A549 (cell line): ENCODE results near the gene PLPPR1. TPM values are rescaled to one million over a fixed set of nuclear protein-coding genes. Genes with fewer than 3 reads are reported as not detected.
"Not testable (repeated sequence)": the region's sequence is repeated elsewhere in the genome, so short reads cannot be mapped to it uniquely, and the experiment has no call there.

Experiments
- ATAC-seq, 2 experiments: fragments of 200-7000 bp in 1 of 2; fragments of >200 bp in 1 of 2; cut with Nextera tagmentation in 1 of 2; cut with Tn5 transposase in 1 of 2; 3 replicates each; pipeline versions ENCODE4 v1.8.0 to v1.9.1; 2018 to 2020; ENCODE audit warnings: mild to moderate bottlenecking in 1 of 2, moderate library complexity in 1 of 2
- CTCF ChIA-PET: fragments of 300-600 bp; sonication (Branson Sonifier 250); formaldehyde crosslinking; extraction: SDS; loops from one replicate; lab custom pipeline; 2021; ENCODE audit warnings: antibody characterized with exemption, inconsistent platforms; lab: Yijun Ruan, JAX
- POLR2A ChIA-PET: fragments of 350-600 bp; formaldehyde crosslinking; extraction: SDS; loops from one replicate; lab custom pipeline; 2021; ENCODE audit warnings: antibody characterized with exemption, inconsistent platforms; lab: Yijun Ruan, JAX
- DNase-seq, 2 experiments: peaks; one replicate each; pipeline versions ENCODE4 v3.0.0 to v3.0.0-alpha.2; 2011 to 2016; ENCODE audit warnings: low read depth in 1 of 2, low spot score in 1 of 2
- FAIRE-seq: peaks from 2 replicates; lab custom pipeline; 2011; peaks lifted over from hg19 to GRCh38; lab: Jason Lieb, UNC
- H3K27ac ChIP-seq, 2 experiments: fragments of >200 bp; sonication (Bioruptor Twin); formaldehyde crosslinking; 3 replicates each; pipeline ENCODE4 v1.5.1; 2016 to 2017
- H3K4me1 ChIP-seq: fragments of >200 bp; sonication (Bioruptor Twin); formaldehyde crosslinking; 3 replicates; pipeline ENCODE4 v1.6.1; 2016
- H3K4me2 ChIP-seq: fragments of >200 bp; sonication (Bioruptor Twin); formaldehyde crosslinking; 3 replicates; pipeline ENCODE4 v1.6.1; 2016
- H3K4me3 ChIP-seq: fragments of >200 bp; sonication (Bioruptor Twin); formaldehyde crosslinking; 3 replicates; pipeline ENCODE4 v1.5.1; 2016
- H3K9me3 ChIP-seq: fragments of >200 bp; sonication (Bioruptor Twin); formaldehyde crosslinking; 3 replicates; pipeline ENCODE4 v1.6.1; 2016
- CBX2 ChIP-seq: fragments of 200-600 bp; sonication (generic); IDR thresholded peaks from 2 replicates; pipeline ENCODE4 v1.6.1; 2016; ENCODE audit warnings: low read depth, mild to moderate bottlenecking, borderline replicate concordance
- CEBPB ChIP-seq, 2 experiments: fragments of >200 bp in 1 of 2; sonication (Bioruptor Twin) in 1 of 2; formaldehyde crosslinking in 1 of 2; IDR thresholded peaks; 2 replicates each; pipeline ENCODE4 v1.6.1; 2012 to 2016
- EHF ChIP-seq: fragments of 250-450 bp; sonication (Bioruptor Pico); IDR thresholded peaks from 2 replicates; pipeline ENCODE4 v1.5.0; 2020; ENCODE audit warnings: mild to moderate bottlenecking
- EP300 ChIP-seq, 2 experiments: fragments of >200 bp; sonication (Bioruptor Twin); formaldehyde crosslinking; IDR thresholded peaks; 2 replicates in 1 of 2; 3 replicates in 1 of 2; pipeline ENCODE4 v1.6.1; 2016 to 2017
- FOSB ChIP-seq: fragments of 250-450 bp; sonication (Bioruptor Pico); IDR thresholded peaks from 2 replicates; pipeline ENCODE4 v1.5.0; 2020; ENCODE audit warnings: mild to moderate bottlenecking, moderate library complexity
- FOSL2 ChIP-seq, 2 experiments: fragments of 450-650 bp in 1 of 2; fragments of >200 bp in 1 of 2; sonication (Bioruptor Twin) in 1 of 2; formaldehyde crosslinking; IDR thresholded peaks; 2 replicates each; pipeline versions ENCODE4 v1.5.0 to v1.6.1; 2016 to 2020; ENCODE audit warnings: mild to moderate bottlenecking in 1 of 2, moderate library complexity in 1 of 2
- FOXS1 ChIP-seq: fragments of 250-450 bp; sonication (Bioruptor Pico); IDR thresholded peaks from 2 replicates; pipeline ENCODE4 v1.5.0; 2020; ENCODE audit warnings: mild to moderate bottlenecking, moderate library complexity
- GATA3 ChIP-seq: IDR thresholded peaks from 2 replicates; pipeline ENCODE4 v1.6.1; 2012; ENCODE audit warnings: borderline replicate concordance
- HEYL ChIP-seq: fragments of 250-450 bp; sonication (Bioruptor Pico); IDR thresholded peaks from 2 replicates; pipeline ENCODE4 v1.8.0; 2021; ENCODE audit warnings: mild to moderate bottlenecking, moderate library complexity
- HOXA7 ChIP-seq: fragments of 250-450 bp; sonication (Bioruptor Pico); IDR thresholded peaks from 2 replicates; pipeline ENCODE4 v1.5.0; 2020; ENCODE audit warnings: mild to moderate bottlenecking, moderate library complexity
- HOXB5 ChIP-seq: fragments of 250-450 bp; sonication (Bioruptor Pico); IDR thresholded peaks from 2 replicates; pipeline ENCODE4 v1.5.0; 2020; ENCODE audit warnings: mild to moderate bottlenecking, moderate library complexity
- JUN ChIP-seq, 2 experiments: fragments of >200 bp; sonication (Bioruptor Twin); formaldehyde crosslinking; IDR thresholded peaks; 2 replicates in 1 of 2; 3 replicates in 1 of 2; pipeline ENCODE4 v1.6.1; 2016 to 2017
- JUNB ChIP-seq: fragments of >200 bp; sonication (Bioruptor Twin); formaldehyde crosslinking; IDR thresholded peaks from 2 replicates; pipeline ENCODE4 v1.6.1; 2016
- MAFK ChIP-seq: fragments of 450-650 bp; IDR thresholded peaks from 2 replicates; pipeline ENCODE4 v1.6.1; 2014; ENCODE audit not compliant: partially characterized antibody
- MAZ ChIP-seq: fragments of 150-350 bp; IDR thresholded peaks from 2 replicates; pipeline ENCODE4 v1.6.1; 2014; ENCODE audit warnings: antibody characterized with exemption, low read depth, low read length, borderline replicate concordance
- MYC ChIP-seq: IDR thresholded peaks from 2 replicates; pipeline ENCODE4 v1.6.1; 2012; ENCODE audit warnings: mild to moderate bottlenecking, inconsistent platforms, low read length, improper control_type of control experiment, borderline replicate concordance
- PHF8 ChIP-seq: fragments of 200-600 bp; sonication (generic); IDR thresholded peaks from 2 replicates; pipeline ENCODE4 v1.6.1; 2016; ENCODE audit warnings: low read depth, mild to moderate bottlenecking, antibody characterized with exemption, moderate library complexity, borderline replicate concordance
- POLR2A ChIP-seq: IDR thresholded peaks from 2 replicates; pipeline ENCODE4 v1.6.1; 2012; ENCODE audit warnings: mild to moderate bottlenecking, low read length
- POLR2AphosphoS2 ChIP-seq: conservative IDR thresholded peaks from 2 replicates; pipeline ENCODE4 v1.6.1; 2012; ENCODE audit warnings: low read length, improper control_type of control experiment, inconsistent platforms
- RAD21 ChIP-seq, 2 experiments: fragments of >200 bp in 1 of 2; sonication (Bioruptor Twin) in 1 of 2; formaldehyde crosslinking in 1 of 2; IDR thresholded peaks in 1 of 2; conservative IDR thresholded peaks in 1 of 2; 2 replicates in 1 of 2; 3 replicates in 1 of 2; pipeline ENCODE4 v1.6.1; 2012 to 2018; ENCODE audit warnings: inconsistent platforms in 1 of 2
- RCOR1 ChIP-seq: fragments of 150-350 bp; IDR thresholded peaks from 2 replicates; pipeline ENCODE4 v1.6.1; 2014; ENCODE audit warnings: antibody characterized with exemption, low read length, low read depth
- RFX5 ChIP-seq: fragments of 450-650 bp; IDR thresholded peaks from 2 replicates; pipeline ENCODE4 v1.7.1; 2014; ENCODE audit warnings: antibody characterized with exemption, mild to moderate bottlenecking, moderate library complexity
- SMC3 ChIP-seq: fragments of >200 bp; sonication (Bioruptor Twin); formaldehyde crosslinking; IDR thresholded peaks from 3 replicates; pipeline ENCODE4 v1.6.1; 2018; ENCODE audit warnings: inconsistent platforms
- SREBF2 ChIP-seq: fragments of 450-650 bp; IDR thresholded peaks from 2 replicates; pipeline ENCODE4 v1.6.1; 2014; ENCODE audit warnings: mild to moderate bottlenecking, moderate library complexity
- TFCP2L1 ChIP-seq: fragments of 250-450 bp; sonication (Bioruptor Pico); IDR thresholded peaks from 2 replicates; pipeline ENCODE4 v1.5.0; 2021; ENCODE audit warnings: mild to moderate bottlenecking
- TP53 ChIP-seq: fragments of 250-450 bp; sonication (Bioruptor Pico); IDR thresholded peaks from 2 replicates; pipeline ENCODE4 v1.5.0; 2021; ENCODE audit warnings: mild to moderate bottlenecking, moderate library complexity
- ZNF302 ChIP-seq: fragments of 250-450 bp; sonication (Bioruptor Pico); IDR thresholded peaks from 2 replicates; pipeline ENCODE4 v1.9.0; 2021; ENCODE audit warnings: inconsistent platforms, mild to moderate bottlenecking, moderate library complexity
- ZSCAN20 ChIP-seq: fragments of 250-450 bp; sonication (Bioruptor Pico); IDR thresholded peaks from 2 replicates; pipeline ENCODE4 v1.8.0; 2022; ENCODE audit warnings: mild to moderate bottlenecking, moderate library complexity
- WGBS: methylation state at CpG from one replicate; pipeline ENCODE4 v1.1.6; 2017; ENCODE audit errors: missing lambda C conversion rate; 5-methylcytosine and 5-hydroxymethylcytosine counted together
- polyA plus RNA-seq, 4 experiments: library from polyadenylated mRNA; depleted of rRNA in 3 of 4; stranded (reverse); fragments of >200 nt; fragmentation: RNase III in 1 of 4; extraction: RNeasy Plus Mini Kit Qiagen cat#74134 plus additional on column Dnase treatment in 1 of 4; gene quantifications; 2 replicates in 3 of 4; 3 replicates in 1 of 4; pipeline ENCODE4 v1.2.3, GENCODE V29; 2011 to 2017
- TF ChIP-seq, protein P1 (sequence below): fragments of 450-650 bp; IDR thresholded peaks from 2 replicates; pipeline ENCODE4 v1.6.1; 2014; ENCODE audit warnings: antibody characterized with exemption
- TF ChIP-seq, protein P2 (sequence below): fragments of 250-450 bp; sonication (Bioruptor Pico); IDR thresholded peaks from 2 replicates; pipeline ENCODE4 v1.5.0; 2020; ENCODE audit warnings: low read depth, mild to moderate bottlenecking, moderate library complexity
- TF ChIP-seq, protein P3 (sequence below): fragments of 250-450 bp; sonication (Bioruptor Pico); IDR thresholded peaks from 2 replicates; pipeline ENCODE4 v1.5.0; 2021; ENCODE audit warnings: mild to moderate bottlenecking, moderate library complexity, borderline replicate concordance
- TF ChIP-seq, protein P4 (sequence below): IDR thresholded peaks from 2 replicates; pipeline ENCODE4 v1.6.1; 2012
- TF ChIP-seq, protein P5 (sequence below): IDR thresholded peaks from 2 replicates; pipeline ENCODE4 v1.6.1; 2012; ENCODE audit warnings: low read depth, borderline replicate concordance

PLPPR1 gene
- polyA plus RNA-seq, 2 of the 4 experiments (the other 2 are of a cell fraction), result 0.06 to 1.2 TPM

DNA sequence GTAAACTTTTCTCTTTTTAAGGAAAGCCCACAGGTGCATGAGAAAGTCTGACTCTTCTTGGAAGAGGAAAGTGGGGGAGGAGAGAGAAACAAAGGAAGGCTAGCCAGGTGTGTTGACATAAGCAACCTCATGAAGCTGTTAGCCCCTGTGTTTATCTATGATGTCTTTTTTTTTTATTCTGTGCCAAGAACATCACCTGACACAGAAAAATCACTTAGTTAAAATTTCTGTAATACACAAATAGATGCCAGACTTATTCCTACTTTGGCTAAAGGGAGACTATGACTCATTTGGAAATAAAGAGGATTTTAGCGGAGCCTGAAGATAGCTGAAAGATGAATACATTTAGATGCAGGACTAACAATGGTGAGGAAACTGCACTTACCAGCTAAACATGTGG lies 298.0 kb downstream of the PLPPR1 start (continued):
- TF ChIP-seq, protein P1, sequence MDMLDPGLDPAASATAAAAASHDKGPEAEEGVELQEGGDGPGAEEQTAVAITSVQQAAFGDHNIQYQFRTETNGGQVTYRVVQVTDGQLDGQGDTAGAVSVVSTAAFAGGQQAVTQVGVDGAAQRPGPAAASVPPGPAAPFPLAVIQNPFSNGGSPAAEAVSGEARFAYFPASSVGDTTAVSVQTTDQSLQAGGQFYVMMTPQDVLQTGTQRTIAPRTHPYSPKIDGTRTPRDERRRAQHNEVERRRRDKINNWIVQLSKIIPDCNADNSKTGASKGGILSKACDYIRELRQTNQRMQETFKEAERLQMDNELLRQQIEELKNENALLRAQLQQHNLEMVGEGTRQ, result no peak
- TF ChIP-seq MYC, result no peak
- no peak for TF ChIP-seq ZSCAN20
- peak; percentile 71 to 89; a peak in 3 of 5 replicates for TF ChIP-seq JUN (IDR thresholded peaks at IDR 0.05)
- no peak for TF ChIP-seq TP53 (CRISPR knock-in tag)
- no peak for TF ChIP-seq FOSB (CRISPR knock-in tag)
- no peak for TF ChIP-seq PHF8
- TF ChIP-seq RAD21 (conservative IDR thresholded peaks at IDR 0.05 in 1 of 2, IDR thresholded peaks at IDR 0.05 in 1 of 2), result peak in 1 of 2 experiments; percentile 49; a peak in 2 of 5 replicates
- no peak for TF ChIP-seq POLR2AphosphoS2
- TF ChIP-seq FOSL2 (IDR thresholded peaks at IDR 0.05), result peak; percentile 76
- TF ChIP-seq FOSL2 (CRISPR knock-in tag; IDR thresholded peaks at IDR 0.05), result peak; percentile 68
- peak in 1 of 2 experiments; percentile 51; a peak in 2 of 4 replicates for TF ChIP-seq CEBPB (IDR thresholded peaks at IDR 0.05)
- TF ChIP-seq RCOR1, result no peak
- TF ChIP-seq TFCP2L1 (CRISPR knock-in tag), result no peak
- TF ChIP-seq FOXS1 (CRISPR knock-in tag), result no peak
- no peak for TF ChIP-seq ZNF302
- TF ChIP-seq SREBF2, result no peak
- TF ChIP-seq, protein P2, sequence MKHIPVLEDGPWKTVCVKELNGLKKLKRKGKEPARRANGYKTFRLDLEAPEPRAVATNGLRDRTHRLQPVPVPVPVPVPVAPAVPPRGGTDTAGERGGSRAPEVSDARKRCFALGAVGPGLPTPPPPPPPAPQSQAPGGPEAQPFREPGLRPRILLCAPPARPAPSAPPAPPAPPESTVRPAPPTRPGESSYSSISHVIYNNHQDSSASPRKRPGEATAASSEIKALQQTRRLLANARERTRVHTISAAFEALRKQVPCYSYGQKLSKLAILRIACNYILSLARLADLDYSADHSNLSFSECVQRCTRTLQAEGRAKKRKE (CRISPR knock-in tag), result no peak
- 0 out of 2 replicates have a peak, but pooled peaks have one; percentile 7 for TF ChIP-seq EHF (CRISPR knock-in tag)
- no peak for TF ChIP-seq CBX2

DNA sequence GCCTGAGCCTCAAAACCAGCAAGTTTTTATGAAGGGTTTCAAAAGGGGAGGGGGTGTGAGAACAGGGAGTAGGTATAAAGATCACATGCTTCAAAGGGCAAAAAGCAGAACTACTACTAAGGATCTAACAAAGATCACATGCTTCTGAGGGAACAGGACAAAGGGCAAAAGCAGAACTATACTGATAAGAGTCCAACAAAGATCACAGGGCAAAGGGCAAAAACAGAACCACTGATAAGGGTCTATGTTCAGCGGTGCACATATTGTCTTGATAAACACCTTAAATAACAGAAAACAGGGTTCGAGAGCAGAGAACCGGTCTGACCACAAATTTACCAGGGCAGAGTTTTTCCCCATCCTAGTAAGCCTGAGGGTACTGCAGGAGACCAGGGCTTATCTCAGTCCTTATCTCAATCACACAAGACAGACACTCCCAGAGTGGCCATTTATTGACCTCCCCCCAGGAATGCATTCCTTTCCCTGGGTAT lies 298.9 kb downstream of the PLPPR1 start:
- H3K4me3 ChIP-seq, ATAC-seq, FAIRE-seq, H3K9me3 ChIP-seq: not testable (repeated sequence)
- peak in 1 of 2 experiments; percentile 36 for DNase-seq
- POLR2A ChIA-PET, result interaction anchor here (1.5 kb wide), 1 partner anchor 71 kb away, joined by 7 read pairs; the partner anchor contains the start of genes MRPL50 and ZNF189
- CTCF ChIA-PET, result interaction anchor here (7.4 kb wide), 1 partner anchor 16 kb away, joined by 39 read pairs; no protein-coding TSS in a partner anchor
- peak overlapping the region; percentile 92 for H3K27ac ChIP-seq
- peaks cover 51% of the 10 kb centered on the region for H3K4me1 ChIP-seq
- WGBS, result 30% methylated on average over 3 of the region's 3 CpGs
- TF ChIP-seq JUN (IDR thresholded peaks at IDR 0.05) (peak in 1 of 2 experiments; percentile 17; a peak in 1 of 5 replicates), EP300 (IDR thresholded peaks at IDR 0.05) (peak in 1 of 2 experiments; percentile 40; a peak in 1 of 5 replicates), GATA3 (0 out of 2 replicates have a peak, but pooled peaks have one; percentile 43)
- H3K4me2 ChIP-seq, result peak overlapping the region; percentile 59

DNA sequence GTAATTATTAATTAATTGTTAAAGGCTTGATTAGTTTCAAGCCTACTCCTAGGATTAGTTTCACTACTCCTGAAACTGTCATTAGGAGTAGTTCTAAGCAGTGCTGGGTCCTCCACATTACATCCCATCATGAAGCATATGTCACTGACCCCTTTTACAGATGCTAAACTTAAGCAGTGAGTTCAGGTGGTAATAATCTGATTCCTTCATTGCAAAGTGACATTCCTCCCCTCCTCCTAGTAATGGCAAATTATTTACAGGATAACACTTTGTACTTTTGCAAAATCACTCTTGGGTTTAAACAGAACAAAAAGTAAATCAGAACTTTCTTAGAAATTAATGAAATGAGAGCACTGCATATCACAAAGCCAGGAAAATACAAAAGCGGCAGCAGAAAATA lies 303.8 kb downstream of the PLPPR1 start:
- Histone ChIP-seq H3K4me3 (no peak overlapping the region), H3K9me3 (no peaks in the 10 kb centered on the region), H3K27ac (peak overlapping the region; percentile 9 to 23; a peak in 2 of 6 replicates), H3K4me2 (no peak overlapping the region), H3K4me1 (peaks cover 12% of the 10 kb centered on the region)
- CTCF ChIA-PET, result interaction anchor here (1.1 kb wide), 1 partner anchor 22 kb away, joined by 4 read pairs; no protein-coding TSS in a partner anchor
- no peak for FAIRE-seq
- no peak for ATAC-seq
- WGBS, result 95% methylated on average over 1 of the region's 1 CpG
- DNase-seq, result no peak
- POLR2A ChIA-PET, result interaction anchor here (1.1 kb wide), 1 partner anchor 66 kb away, joined by 3 read pairs; the partner anchor contains the start of genes MRPL50 and ZNF189
- TF ChIP-seq ZSCAN20 (no peak), JUNB (no peak), RFX5 (no peak), SMC3 (no peak), CBX2 (no peak), HOXA7 (CRISPR knock-in tag) (no peak), SREBF2 (no peak), HOXB5 (CRISPR knock-in tag) (no peak), MAFK (no peak), FOXS1 (CRISPR knock-in tag) (no peak), POLR2A (no peak), HEYL (no peak), MYC (no peak), MAZ (no peak)
- TF ChIP-seq, protein P3, sequence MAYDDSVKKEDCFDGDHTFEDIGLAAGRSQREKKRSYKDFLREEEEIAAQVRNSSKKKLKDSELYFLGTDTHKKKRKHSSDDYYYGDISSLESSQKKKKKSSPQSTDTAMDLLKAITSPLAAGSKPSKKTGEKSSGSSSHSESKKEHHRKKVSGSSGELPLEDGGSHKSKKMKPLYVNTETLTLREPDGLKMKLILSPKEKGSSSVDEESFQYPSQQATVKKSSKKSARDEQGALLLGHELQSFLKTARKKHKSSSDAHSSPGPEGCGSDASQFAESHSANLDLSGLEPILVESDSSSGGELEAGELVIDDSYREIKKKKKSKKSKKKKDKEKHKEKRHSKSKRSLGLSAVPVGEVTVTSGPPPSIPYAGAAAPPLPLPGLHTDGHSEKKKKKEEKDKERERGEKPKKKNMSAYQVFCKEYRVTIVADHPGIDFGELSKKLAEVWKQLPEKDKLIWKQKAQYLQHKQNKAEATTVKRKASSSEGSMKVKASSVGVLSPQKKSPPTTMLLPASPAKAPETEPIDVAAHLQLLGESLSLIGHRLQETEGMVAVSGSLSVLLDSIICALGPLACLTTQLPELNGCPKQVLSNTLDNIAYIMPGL (CRISPR knock-in tag), result no peak
- TF ChIP-seq, protein P4, sequence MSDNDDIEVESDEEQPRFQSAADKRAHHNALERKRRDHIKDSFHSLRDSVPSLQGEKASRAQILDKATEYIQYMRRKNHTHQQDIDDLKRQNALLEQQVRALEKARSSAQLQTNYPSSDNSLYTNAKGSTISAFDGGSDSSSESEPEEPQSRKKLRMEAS, result no peak
- TF ChIP-seq, protein P5, sequence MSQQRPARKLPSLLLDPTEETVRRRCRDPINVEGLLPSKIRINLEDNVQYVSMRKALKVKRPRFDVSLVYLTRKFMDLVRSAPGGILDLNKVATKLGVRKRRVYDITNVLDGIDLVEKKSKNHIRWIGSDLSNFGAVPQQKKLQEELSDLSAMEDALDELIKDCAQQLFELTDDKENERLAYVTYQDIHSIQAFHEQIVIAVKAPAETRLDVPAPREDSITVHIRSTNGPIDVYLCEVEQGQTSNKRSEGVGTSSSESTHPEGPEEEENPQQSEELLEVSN, result no peak
